Neural progenitor cell (in vitro differentiated cells): ENCODE results near the gene MMP20.

Experiments
- CTCF ChIP-seq: fragments of 200-600 bp; sonication (generic); IDR thresholded peaks from 2 replicates; pipeline ENCODE4 v1.5.1; 2017; ENCODE audit warnings: antibody characterized with exemption, mild to moderate bottlenecking
- EZH2 ChIP-seq: fragments of 200-600 bp; sonication (generic); IDR thresholded peaks from 2 replicates; pipeline ENCODE4 v1.6.1; 2017; ENCODE audit warnings: antibody characterized with exemption, mild to moderate bottlenecking, moderate library complexity
- EZH2phosphoT487 ChIP-seq: fragments of 200-600 bp; sonication (generic); IDR thresholded peaks from 2 replicates; pipeline ENCODE4 v1.6.1; 2017; ENCODE audit warnings: antibody characterized with exemption

DNA sequence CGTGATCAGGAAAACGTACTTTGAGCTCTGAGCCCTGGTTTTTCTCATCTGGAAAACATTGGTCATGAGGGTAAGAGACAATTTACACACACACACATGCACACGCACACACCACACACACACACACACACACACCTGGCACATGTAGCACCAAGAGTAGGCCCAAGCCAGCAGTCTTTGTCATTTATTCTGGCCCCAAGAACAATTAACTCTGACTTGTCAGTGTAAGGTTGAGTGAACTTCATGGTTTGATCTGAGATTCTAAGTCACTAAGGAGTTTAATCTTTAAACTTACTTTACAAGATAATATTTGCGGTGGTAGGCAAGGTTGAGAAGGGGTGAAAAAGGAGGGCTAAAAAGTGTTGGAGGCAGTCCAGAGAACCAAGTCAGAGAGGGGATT is 44.1 kb downstream of the MMP20 start:
- no peak for TF ChIP-seq CTCF
- no peak for TF ChIP-seq EZH2phosphoT487
- TF ChIP-seq EZH2: no peak
